GM18511 (cell line): ENCODE results near the gene MAP6.
"Not testable (repeated sequence)": the region's sequence is repeated elsewhere in the genome, so short reads cannot be mapped to it uniquely, and the experiment has no call there.

Source experiments
- ATAC-seq: cut with Tn5 transposase; IDR thresholded peaks from one replicate; pipeline ENCODE4 v1.9.1; 2021; ENCODE audit warnings: mild to moderate bottlenecking, moderate library complexity; ENCODE audit not compliant: unreplicated experiment

Gene MAP6

DNA sequence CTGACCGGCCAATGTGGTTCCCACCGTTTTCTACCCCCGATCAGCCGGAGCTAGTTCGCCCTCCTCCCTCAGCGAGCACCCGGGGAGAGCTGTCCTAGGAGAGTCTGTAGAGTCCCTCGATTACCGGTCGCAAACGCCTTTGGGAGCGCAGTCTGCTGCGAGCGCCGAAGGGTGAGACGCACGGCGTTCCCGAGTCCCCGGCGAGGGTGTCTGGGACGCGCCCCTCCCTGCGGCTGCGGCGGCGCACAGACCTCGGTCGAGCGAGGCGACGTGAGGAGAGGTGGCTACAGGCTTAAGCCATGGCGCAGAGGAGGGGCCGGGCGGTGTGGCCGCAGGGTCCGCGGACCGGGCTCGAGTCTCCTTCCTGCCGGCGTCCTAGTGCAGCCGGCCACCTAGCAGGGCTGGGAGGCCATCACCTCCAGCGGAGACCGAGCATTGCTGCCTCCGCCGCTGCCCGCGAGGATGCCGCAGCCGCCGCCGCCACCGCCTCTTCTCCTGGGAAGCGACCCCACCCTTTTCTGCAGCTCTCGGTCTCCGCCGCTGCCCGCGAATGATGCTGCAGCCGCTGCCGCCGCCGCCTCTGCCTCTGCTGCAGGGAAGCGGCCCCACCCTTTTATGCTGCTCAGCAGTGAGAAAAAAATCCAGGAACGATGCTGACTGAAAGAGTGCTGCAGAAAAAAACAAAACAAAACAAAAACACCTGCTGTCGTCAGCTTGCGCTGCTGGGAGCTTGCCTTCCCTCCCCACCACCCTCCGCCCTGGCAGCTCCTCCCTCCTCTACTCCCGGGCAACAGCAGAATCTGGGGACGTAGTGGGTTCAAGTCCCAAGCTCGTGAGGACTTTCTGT lies at the start of gene MAP6:
Gene MAP6 (minus strand): TSS at position 588 of the 847 bp plus-strand sequence. CDS start 669 bp downstream, outside the sequence.
- no peak for ATAC-seq

DNA sequence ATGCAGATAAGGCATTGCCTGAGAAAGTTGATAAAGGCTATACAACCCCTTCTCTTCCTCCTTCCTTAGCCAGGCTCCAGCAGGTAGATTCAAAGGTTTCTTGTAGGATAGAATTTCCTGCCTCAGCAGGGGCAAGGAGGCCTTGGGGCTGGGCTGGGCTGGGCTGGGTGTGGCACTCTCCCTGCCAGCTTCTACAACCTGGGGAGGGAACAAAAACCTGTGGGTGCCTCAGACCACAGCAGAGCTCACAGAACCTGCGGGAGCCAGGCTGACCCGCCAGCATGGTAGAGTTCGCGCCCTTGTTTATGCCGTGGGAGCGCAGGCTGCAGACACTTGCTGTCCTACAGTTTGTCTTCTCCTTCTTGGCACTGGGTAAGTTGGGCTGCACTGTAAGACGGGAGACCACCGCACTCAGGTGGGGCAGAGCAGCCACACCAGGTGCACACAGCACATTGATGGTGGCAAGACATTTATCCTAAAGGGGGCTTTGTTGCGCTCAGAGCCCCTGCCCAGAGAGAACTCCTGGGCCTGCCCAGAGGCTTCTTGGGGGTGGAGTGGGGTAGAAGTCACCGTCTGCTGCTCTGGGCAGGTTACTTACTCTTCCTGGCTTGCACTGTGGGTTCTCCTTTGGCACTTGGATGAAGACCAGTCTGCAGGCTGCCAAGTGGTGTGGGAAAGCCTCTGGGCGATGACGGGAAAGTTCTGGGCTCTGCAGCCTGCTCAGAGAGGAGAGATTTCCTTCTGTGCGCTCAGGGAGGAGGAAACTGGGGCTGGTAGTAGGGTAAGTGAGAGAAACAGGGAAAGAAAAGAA lies 49.0 kb upstream of the MAP6 start, which contains the start of gene MOGAT2:
Gene MOGAT2 (plus strand): TSS at position 231 of the 811 bp plus-strand sequence. CDS start 51 bp downstream, at position 282.
- no peak for ATAC-seq

DNA sequence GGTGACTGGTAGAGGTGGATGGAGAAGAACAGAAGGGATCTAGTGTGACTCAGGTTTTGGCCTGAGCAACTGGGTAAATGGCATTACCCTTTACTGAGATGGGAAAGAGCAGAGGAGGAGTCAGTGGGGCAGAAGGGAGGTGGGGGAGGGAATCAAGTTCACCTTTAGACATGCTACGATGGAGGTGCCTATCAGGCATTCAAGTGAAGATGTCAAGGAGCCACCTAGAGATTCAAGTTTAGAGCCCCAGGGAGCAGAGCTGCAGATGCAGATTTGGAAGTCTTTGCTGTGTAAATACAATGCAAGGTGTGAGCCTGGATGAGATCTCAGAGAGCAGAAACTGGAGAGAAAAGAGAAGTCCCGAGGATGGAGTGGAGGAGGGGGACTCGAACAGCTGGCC lies 47.8 kb upstream of the MAP6 start:
- no peak for ATAC-seq

DNA sequence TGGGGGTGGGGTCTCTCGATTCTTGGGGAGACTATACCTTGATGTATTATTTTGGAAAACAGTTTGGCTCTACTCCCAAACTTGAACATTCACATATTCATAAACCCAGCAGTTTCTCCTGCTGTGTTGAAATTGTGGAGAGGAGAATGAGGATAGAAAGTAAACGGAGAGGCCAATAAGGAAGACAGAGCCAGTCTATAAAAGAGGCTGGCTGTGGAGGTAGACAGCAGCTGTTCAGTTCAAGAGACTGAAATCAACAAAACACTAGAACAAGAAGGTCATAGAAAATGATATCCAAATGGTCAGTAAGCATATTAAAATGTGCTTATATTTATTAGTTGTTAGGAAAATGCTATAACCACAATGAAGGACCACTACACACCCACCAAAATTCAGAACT lies 46.9 kb upstream of the MAP6 start:
- ATAC-seq = no peak

DNA sequence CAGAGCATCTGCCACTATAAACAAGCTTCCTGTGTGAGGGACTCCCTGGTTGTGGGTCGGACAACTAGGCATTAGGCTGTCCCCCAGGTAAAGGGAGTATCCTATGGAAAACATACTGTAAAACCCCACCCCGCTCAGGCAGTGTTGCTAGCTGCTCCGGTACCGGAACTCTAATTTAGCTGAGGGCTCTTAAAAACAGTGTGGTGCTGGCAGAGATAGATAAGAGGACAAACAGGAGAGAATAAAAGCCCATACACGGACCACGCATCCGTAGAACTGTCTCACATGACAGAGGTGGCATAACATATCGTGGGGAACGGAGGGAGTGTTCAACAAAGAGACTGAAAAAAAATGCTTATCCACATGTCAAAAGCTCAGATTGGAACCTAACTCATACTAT lies 45.4 kb upstream of the MAP6 start:
- no peak for ATAC-seq

DNA sequence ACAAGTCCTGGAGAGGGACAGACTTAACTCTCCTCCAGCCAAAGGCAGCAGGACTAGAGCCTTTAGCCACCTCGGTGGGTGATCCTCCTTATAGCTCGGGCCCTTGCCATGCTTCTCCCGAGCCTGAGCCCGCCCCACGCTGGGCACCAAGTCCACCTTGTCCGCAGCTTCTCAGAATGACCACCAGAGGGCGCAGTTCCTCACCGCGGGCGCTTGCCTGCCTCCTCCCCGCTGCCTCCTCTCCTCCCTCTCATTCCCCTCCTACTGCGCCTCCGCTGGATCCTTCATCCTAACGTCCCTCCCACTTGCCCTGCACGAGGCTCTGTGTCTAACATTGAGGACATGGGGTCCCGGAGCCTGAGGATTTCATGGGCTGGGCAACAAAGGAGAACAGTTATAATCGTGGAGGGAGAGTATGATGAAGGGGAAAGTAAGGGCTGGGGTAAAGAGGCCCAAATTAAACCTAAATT lies 37.5 kb upstream of the MAP6 start:
- ATAC-seq = peak; percentile 61

DNA sequence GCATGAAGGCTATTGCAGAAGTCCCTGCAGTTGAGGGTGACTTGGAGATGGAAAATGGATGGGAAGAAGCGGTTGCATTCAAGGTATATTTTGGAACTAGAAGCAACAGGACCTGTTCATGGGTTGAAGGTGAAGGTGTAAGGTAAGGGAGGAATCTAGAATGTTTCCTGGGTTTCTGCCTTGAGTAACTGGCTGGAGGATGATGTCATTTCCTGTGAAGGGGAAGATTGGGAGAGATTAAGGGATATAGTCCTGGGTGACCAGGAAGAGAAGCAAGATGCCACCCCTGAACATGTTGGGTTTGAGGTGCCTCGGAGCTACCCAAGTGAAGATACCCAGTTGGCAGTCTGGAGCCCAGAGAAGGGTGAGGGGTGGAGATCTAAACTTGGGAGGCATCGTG lies 36.7 kb upstream of the MAP6 start:
- no peak for ATAC-seq

DNA sequence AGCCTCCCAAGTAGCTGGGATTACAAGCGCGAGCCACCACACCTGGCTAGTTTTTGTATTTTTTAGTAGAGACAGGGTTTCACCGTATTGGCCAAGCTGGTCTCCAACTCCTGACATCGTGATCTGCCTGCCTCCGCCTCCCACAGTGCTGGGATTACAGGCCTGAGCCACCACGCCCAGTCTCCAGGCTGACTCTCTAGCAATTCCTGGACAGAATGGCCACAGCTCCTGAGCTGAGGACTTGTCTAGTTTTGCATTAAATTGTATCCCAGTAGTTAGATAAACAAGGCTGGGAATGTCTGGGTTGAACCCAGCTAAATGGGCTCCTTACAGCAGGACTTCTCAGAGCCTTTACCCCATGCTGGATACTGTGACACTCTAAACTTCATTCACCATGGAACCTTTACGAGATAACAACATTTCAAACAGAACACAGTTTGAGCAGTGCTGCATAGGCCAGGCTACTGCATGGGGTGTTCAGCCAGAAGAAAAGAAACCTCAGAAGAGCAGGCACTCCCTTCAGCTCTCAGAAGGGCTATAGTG lies 34.9 kb upstream of the MAP6 start:
- no peak for ATAC-seq

DNA sequence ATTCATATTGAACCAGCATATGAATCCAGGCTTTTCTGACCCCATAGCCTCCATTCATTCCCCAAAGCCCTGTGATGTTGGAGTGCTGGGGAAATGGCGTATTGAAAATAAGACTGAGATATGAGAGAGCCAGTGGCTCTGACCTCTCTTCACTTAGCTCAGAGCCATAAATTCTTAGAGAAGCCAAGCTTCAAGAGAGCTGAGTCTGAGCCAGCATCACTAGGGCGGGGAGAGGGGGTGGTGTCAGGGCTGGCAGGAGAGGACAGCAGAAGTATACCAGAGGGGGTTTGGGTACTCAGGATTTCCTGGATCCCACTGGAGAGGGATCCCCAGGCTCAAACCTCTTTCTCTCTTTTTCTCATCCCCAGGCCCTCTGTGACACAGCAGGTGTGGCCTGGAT lies 32.1 kb upstream of the MAP6 start:
- ATAC-seq = no peak

DNA sequence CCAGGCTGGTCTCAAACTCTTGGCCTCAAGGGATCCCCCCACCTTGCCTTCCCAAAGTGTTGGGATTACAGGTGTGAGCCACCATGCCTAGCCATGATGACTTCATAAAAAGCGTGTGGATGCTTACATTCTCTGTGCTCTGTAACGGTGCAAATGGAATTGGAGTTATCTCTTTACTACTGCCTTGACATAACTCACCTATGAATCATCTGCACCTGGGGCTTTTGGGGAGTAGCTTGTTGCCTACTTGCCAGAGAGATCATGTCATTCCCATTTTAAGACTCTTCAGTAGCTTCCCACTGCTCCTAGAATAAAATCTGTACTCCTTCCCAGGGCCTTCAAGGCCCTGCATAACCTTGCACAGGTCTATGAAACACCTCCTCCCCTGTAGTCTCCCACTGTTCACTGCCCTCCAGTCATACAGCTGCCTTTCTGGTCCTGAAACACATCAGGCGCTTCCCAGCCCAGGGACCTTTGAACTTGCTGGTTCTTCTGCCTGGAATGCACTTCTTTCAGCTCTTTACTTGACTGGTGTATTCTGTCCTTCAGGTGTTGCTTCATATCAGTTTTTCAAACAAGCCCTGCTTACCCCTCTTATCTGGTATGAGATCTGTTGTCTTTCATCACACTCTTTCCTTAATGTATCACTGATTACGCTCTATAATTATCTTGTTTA lies 29.2 kb upstream of the MAP6 start:
- no peak for ATAC-seq

DNA sequence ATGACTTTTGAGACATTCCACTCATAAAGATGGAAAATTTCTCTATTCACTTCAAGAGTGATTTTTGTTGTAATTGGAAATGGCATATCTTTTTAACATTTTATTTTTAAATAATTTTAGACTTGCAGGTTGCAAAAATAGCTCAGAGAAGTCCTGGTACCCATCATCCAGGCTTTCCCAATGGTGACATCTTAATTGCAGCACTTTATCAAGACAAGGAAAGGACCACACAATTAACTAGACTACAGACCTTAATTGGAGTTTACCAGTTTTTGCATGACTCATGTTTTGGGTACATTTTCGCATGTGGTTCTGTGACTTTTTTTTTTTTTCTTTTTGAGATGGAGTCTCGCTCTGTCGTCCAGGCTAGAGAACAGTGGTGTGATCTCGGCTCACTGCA lies 23.0 kb upstream of the MAP6 start:
- no peak for ATAC-seq

DNA sequence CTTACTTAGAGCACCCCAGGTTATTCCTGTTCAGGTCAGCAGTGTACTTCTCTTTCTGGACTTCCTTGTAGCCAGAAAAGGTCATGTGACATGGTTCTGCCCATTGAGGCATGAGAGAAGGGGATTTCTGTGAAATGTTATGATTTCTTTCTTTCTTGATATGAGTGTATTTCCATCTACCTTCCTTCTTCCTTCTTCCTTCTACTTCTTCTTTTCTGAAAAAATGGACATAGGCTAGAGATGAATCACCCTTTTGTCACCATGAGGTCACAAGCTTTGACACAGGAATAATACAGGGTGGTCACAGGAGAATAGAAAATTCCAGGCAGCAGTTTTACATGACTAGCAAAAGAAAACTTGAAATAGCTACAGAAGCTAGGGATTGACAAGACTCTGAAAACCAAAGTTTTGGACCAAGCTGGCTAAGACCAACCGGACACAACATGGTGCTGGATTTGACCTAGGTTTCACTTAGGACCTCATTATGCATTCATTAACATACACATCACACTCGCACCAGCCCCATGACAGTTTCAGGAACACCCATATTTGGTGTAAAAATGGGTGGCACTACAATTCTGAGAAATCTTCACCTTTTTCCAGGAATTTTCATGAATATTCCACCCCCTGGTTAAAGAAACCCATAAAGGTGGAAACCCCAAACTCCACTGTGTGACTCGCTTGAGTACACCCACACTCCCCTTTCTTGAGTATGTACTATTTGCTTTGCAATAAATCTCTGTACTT lies 21.2 kb upstream of the MAP6 start:
- peak; percentile 82 for ATAC-seq

DNA sequence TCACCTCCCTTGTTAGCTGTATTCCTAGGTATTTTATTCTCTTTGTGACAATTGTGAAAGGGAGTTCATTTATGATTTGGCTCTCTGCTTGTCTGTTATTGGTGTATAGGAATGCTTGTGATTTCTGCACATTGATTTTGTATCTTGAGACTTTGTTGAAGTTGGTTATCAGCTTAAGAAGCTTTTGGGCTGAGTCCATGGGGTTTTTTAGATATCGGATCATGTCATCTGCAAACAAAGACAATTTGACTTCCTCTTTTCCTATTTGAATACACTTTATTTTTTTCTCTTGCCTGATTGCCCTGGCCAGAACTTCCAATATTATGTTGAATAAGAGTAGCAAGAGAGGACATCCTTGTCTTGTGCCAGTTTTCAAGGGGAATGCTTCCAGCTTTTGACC lies 15.0 kb upstream of the MAP6 start:
- ATAC-seq = not testable (repeated sequence)

DNA sequence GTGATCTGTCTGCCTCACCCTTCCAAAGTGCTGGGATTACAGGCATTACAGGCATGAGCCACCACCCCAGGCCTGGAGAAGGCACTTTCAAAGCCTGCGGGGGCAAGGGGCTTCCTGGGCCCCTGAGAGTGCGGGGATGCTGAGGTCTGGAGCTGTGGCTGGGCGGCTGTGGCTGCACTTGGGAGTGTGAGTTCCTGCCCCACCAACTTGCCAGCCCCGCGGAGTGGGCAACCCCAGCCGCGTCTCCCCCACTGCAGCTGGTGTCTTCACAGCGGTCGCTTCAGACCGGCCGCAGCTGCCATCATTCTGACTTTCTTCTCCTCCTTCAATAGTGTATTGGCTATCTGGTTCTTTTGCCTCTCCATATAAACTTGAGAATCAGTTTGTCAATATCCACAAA lies 10.7 kb upstream of the MAP6 start:
- ATAC-seq = no peak

DNA sequence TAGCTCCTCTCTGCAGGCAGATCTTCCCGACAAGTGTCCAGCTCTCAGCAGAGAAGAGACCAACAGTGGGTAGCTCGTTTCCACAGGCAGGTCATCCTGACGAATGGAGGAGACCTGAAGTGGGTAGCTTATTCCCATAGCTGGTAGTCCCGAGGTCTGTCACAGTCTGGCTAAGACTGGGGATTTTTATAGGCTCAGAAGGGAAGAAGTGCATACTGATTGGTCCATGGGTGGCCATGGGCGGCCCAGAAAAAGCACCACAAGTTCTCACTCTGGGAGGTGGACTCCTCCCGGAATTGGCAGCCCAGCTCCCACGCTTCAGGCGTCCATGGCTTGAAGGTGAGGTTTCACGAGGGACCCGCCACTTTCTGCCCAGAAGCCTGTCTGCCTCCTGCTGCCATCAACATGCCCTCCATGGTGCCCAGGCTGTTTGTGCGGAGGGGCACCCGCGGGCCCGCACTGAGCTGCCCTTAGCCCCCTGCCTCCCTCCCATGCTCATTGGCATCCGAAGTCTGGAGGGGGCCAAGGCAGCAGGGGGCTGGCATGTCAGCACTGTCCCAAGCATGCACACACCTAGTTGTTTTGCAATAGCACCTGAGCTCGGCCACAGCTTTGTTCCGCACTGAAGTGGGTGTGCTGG lies 9.9 kb upstream of the MAP6 start:
- ATAC-seq = no peak

DNA sequence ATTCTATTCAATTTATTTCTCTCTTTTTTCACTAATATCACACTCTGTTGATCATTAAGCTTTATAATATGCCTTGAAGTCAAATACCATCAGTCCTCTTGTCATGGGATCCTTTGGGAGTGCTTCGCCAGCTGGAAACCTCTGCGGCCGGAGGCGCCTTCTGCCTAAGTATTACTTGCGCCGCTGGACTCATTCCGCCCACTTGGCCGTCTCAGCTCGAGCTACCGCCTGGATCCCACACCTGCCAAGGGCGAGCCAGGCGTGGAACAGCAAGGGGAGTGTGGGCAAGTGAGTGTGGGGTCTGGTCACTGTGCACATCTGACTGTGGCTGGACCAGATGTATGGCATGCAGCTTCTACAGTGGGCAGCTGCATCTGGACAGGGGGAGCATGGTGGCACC lies 9.1 kb upstream of the MAP6 start:
- no peak for ATAC-seq

DNA sequence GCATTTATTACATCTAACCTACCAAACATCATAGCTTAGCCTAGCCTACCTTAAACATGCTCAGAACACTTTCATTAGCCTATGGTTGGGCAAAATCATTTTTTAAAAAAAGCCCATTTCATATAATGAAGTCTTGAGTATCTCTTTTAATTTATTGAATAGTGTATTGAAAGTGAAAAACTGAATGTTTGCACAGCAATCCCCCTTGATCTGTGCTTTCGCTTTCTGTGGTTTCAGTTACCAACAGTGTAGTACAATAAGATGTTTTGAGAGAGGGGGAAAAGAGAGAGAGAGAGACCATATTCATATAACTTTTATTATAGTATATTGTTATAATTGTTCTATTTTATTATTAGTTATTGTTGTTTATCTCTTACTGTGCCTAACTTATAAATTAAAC lies 8.4 kb upstream of the MAP6 start:
- ATAC-seq = no peak

DNA sequence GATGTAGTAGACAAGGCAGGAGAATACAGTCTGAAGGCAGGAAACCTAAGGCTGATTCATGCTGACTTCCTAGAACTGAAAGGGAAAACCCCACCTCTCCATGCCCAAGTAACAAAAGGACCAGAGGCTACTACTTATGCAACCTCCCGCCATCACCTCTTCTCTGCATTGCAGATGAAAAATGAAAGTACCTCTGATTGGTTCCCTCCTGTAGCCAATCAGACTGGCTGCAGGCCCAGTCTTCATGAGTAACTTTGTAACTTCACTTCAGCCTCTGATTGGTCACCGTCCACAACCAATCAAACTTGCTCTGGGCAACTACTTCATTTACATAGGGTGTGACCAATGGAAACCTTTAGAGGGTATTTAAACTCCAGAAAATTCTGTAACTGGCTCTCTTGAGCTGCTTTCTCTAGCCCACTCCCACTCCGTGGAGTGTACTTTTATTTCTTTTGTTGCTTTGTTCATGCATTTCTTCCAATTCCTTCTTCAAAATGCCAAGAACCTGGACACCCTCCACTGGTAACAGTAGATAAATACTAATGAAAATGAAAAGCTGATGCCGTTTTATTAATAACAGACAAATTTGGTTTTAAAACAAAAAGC lies 5.2 kb upstream of the MAP6 start:
- ATAC-seq = no peak

DNA sequence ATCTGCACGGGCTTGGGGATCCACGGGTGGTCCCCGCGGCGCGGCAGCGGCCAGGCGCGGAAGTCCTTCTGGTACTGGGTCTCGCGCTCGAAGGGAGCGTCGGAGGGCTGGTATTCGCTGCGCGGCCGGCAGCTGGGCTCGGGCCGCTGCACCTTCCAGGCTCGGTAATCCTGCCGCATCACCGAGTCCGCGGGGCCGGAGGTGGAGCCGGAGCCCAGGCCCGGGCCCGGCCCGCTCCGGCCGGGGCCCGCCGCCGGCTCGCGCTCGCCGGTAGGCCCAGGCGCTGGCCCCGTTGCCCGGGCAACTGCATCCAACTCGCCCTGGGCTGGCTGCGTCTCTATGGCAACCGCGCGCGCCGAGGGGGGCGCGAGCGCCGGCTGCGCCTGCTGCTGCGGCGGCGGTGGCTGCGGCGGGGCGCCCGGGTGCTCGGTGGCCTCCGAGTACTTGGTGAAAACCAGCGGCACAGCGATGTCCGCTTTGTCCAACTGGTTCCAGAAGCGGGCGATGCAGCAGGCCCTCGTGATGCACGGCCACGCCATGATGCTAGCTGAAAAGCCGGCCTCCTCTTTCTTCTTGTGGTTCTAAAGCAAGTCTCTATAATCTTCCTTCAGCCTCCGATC lies 897 bp downstream of the MAP6 start:
- ATAC-seq = no peak
